Sigmoid colon (tissue), 7 donors: ENCODE data around the gene SIRPG. TPM values are rescaled to one million over a fixed set of nuclear protein-coding genes. Genes with fewer than 3 reads are reported as not detected.
"Not testable (repeated sequence)": the region's sequence is repeated elsewhere in the genome, so short reads cannot be mapped to it uniquely, and the experiment has no call there.

Source experiments
- DNase-seq: peaks from one replicate; pipeline ENCODE4 v3.0.0-alpha.2; 2019
- H3K27ac ChIP-seq, 4 donors: fragments of 200-600 bp; sonication (generic); one replicate each; pipeline ENCODE4 v1.5.1; 2016 to 2019; ENCODE audit warnings: mild to moderate bottlenecking in 1 of 4
- H3K27me3 ChIP-seq, 3 donors: fragments of 200-600 bp; sonication (generic); one replicate each; pipeline ENCODE4 v1.5.1; 2019; ENCODE audit warnings: mild to moderate bottlenecking in 1 of 3
- H3K36me3 ChIP-seq, 4 donors: fragments of 200-600 bp; sonication (generic); one replicate each; pipeline ENCODE4 v1.5.1; 2016 to 2019
- H3K4me1 ChIP-seq, 4 donors: fragments of 200-600 bp; sonication (generic); one replicate each; pipeline ENCODE4 v1.5.1; 2017 to 2019
- H3K4me3 ChIP-seq, 4 donors: fragments of 200-600 bp; sonication (generic); one replicate each; pipeline ENCODE4 v1.5.1; 2017 to 2019; ENCODE audit warnings: mild to moderate bottlenecking in 2 of 4, moderate library complexity in 1 of 4
- H3K9me3 ChIP-seq, 4 donors: fragments of 200-600 bp in 3 of 4; sonication (generic) in 3 of 4; one replicate each; pipeline versions ENCODE4 v1.5.1 to v1.6.1; 2013 to 2019
- CTCF ChIP-seq, 4 experiments: fragments of 450-650 bp in 3 of 4; fragments of 200-600 bp in 1 of 4; IDR thresholded peaks; one replicate each; pipeline ENCODE4 v1.5.1; 2016 to 2019; ENCODE audit warnings: antibody characterized with exemption in 4 of 4, mild to moderate bottlenecking in 3 of 4, moderate library complexity in 2 of 4
- EP300 ChIP-seq, 4 donors: sonication (generic); formaldehyde crosslinking; IDR thresholded peaks; one replicate each; pipeline ENCODE4 v1.6.1; 2017; ENCODE audit warnings: antibody characterized with exemption in 4 of 4
- POLR2A ChIP-seq, 2 donors: fragments of 450-650 bp; IDR thresholded peaks; one replicate each; pipeline ENCODE4 v1.6.1; 2016; ENCODE audit warnings: antibody characterized with exemption in 2 of 2, mild to moderate bottlenecking in 2 of 2, moderate library complexity in 2 of 2
- POLR2AphosphoS5 ChIP-seq, 4 donors: sonication (generic); formaldehyde crosslinking; IDR thresholded peaks; one replicate each; pipeline ENCODE4 v1.6.1; 2017; ENCODE audit warnings: antibody characterized with exemption in 4 of 4
- WGBS, 2 donors: extraction: QIAGEN DNeasy Blood & Tissue Kit; methylation state at CpG; one replicate each; pipeline ENCODE4 v1.1.7; 2013; 5-methylcytosine and 5-hydroxymethylcytosine counted together
- intact Hi-C: fragments of 100-400 bp; cut with DNase I; formaldehyde crosslinking; loops from one replicate; pipeline ENCODE4 v1.15.1; 2023
- polyA plus RNA-seq, 3 donors: library from polyadenylated mRNA; stranded (reverse); fragments of 200-250 nt; gene quantifications; one replicate each; pipeline ENCODE4 v1.2.3, GENCODE V29; 2013
- total RNA-seq, 4 donors: library from RNA; depleted of rRNA; stranded (reverse); fragments of >200 nt; gene quantifications; one replicate each; pipeline ENCODE4 v1.1.0, GENCODE V29; 2016
- donor health status: healthy with polysubstance abuse.
- donor health status: Bipolar disorder and iron deficiency.
- donor health status: healthy.

Gene SIRPG
- under 1 TPM in 1 of 4 donors, not detected in 3; 0.27 TPM for total RNA-seq
- 10 to 100 TPM in 1 of 3 donors, under 1 TPM in 1, not detected in 1; 0.60 to 11.0 TPM for polyA plus RNA-seq

- Histone ChIP-seq H3K36me3 (no peaks in the 10 kb centered on the region), H3K27me3 (no peaks in the 10 kb centered on the region), H3K4me1 (no peaks in the 10 kb centered on the region), H3K27ac (no peak within 1 kb of the TSS), H3K4me3 (no peak within 1 kb of the TSS), H3K9me3 (no peaks in the 10 kb centered on the region)
- intact Hi-C loops: no loop called here
- TF ChIP-seq POLR2A (IDR thresholded peaks at IDR 0.05): no peak
- no peak for TF ChIP-seq POLR2AphosphoS5 (IDR thresholded peaks at IDR 0.05)
- no peak for TF ChIP-seq CTCF (IDR thresholded peaks at IDR 0.05)
- no peak for TF ChIP-seq EP300 (IDR thresholded peaks at IDR 0.05)
- no peak for DNase-seq
- WGBS, 2 donors: 56 to 79% methylated on average over 5 of the region's 5 CpGs
These were observed at the start of gene SIRPG for GRCh38 chr20:1657556-1658334. Gene SIRPG, minus strand, starts transcription at chr20:1657779. Its CDS starts 65 bp downstream, at chr20:1657714.

GRCh38 chr20:1706887-1707286 is 49.3 kb upstream of the SIRPG start:
- H3K4me3 ChIP-seq, H3K36me3 ChIP-seq, H3K4me1 ChIP-seq, H3K27ac ChIP-seq, DNase-seq, H3K27me3 ChIP-seq, intact Hi-C loops, H3K9me3 ChIP-seq: not testable (repeated sequence)
- WGBS, 2 donors: 85 to 92% methylated on average over 13 of the region's 13 CpGs

- Histone ChIP-seq H3K27me3 (no peaks in the 10 kb centered on the region), H3K9me3 (no peaks in the 10 kb centered on the region), H3K36me3 (no peaks in the 10 kb centered on the region), H3K27ac (no peak overlapping the region), H3K4me3 (no peak overlapping the region), H3K4me1 (no peaks in the 10 kb centered on the region)
- TF ChIP-seq POLR2A (IDR thresholded peaks at IDR 0.05) (no peak), EP300 (IDR thresholded peaks at IDR 0.05) (no peak), POLR2AphosphoS5 (IDR thresholded peaks at IDR 0.05) (no peak), CTCF (IDR thresholded peaks at IDR 0.05) (no peak)
- WGBS, 2 donors: 78 to 79% methylated on average over 1 of the region's 1 CpG
- intact Hi-C loops: no loop called here
- no peak for DNase-seq
These were observed 48.5 kb upstream of the SIRPG start for GRCh38 chr20:1706079-1706478.

GRCh38 chr20:1702855-1703254 is 45.3 kb upstream of the SIRPG start:
- no peak for DNase-seq
- Histone ChIP-seq H3K27me3 (no peaks in the 10 kb centered on the region), H3K4me1 (no peaks in the 10 kb centered on the region), H3K9me3 (no peaks in the 10 kb centered on the region), H3K36me3 (no peaks in the 10 kb centered on the region), H3K27ac (no peak overlapping the region), H3K4me3 (no peak overlapping the region)
- no peak for TF ChIP-seq POLR2AphosphoS5 (IDR thresholded peaks at IDR 0.05)
- TF ChIP-seq EP300 (IDR thresholded peaks at IDR 0.05): no peak
- TF ChIP-seq POLR2A (IDR thresholded peaks at IDR 0.05): no peak
- no peak for TF ChIP-seq CTCF (IDR thresholded peaks at IDR 0.05)
- WGBS, 2 donors: 69 to 87% methylated on average over 2 of the region's 2 CpGs
- intact Hi-C loops: no loop called here

- Histone ChIP-seq H3K4me3 (no peak overlapping the region), H3K9me3 (no peaks in the 10 kb centered on the region), H3K36me3 (no peaks in the 10 kb centered on the region), H3K4me1 (no peaks in the 10 kb centered on the region), H3K27ac (no peak overlapping the region), H3K27me3 (no peaks in the 10 kb centered on the region)
- 59 to 77% methylated on average over 2 of the region's 2 CpGs for WGBS, 2 donors
- no peak for DNase-seq
- intact Hi-C loops: no loop called here
- TF ChIP-seq POLR2AphosphoS5 (IDR thresholded peaks at IDR 0.05) (no peak), POLR2A (IDR thresholded peaks at IDR 0.05) (no peak), EP300 (IDR thresholded peaks at IDR 0.05) (no peak), CTCF (IDR thresholded peaks at IDR 0.05) (no peak)
These were observed 44.7 kb upstream of the SIRPG start for GRCh38 chr20:1702328-1702727.
